HG02623 (cell line): ENCODE results near the gene ADAMTS12.
A peak's percentile ranks its signal among the peaks of the same experiment; 100 is the strongest.
"Not testable (repeated sequence)": the region's sequence is repeated elsewhere in the genome, so short reads cannot be mapped to it uniquely, and the experiment has no call there.

Source experiments
- ATAC-seq: cut with Tn5 transposase; IDR thresholded peaks from one replicate; pipeline ENCODE4 v1.9.1; 2021; ENCODE audit warnings: moderate library complexity; ENCODE audit not compliant: unreplicated experiment

Gene ADAMTS12

DNA sequence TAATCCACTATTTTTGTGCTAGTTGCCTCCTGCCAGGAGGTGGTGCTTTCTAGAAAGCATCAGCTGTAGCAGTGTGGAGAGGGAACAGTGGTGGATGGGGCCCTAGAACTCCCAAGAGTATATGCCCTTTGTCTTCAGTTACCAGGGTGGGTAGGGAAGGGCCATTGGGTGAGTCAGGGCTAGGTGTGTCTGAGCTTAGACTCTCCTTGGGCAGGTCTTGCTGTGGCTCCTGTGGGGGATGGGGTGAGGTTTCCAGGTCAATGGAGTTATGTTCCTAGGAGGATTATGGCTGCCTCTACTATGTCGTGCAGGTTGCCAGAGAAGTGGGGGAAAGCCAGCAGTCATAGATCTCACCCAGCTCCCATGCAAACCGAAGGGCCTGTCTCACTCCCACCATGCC lies 11.3 kb upstream of the ADAMTS12 start:
- ATAC-seq: no peak

DNA sequence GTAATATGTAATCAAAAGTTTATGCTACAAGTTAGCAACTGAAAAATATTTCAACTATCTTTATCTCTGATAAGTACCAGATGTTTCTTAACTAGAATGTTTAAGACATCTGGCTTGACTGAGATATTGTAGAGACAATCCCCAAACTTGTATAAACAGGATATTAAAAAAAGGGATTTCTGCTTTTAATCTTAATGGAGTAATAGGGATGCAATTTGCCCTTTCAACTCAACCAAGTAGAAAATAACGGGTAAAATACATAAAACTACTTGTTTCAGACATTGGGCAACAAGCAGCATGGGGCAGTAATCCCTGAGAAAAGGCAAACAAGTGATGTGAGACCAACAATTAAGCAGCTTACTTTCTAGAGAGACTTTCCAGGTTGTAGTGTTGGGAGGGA lies 9.4 kb upstream of the ADAMTS12 start:
- ATAC-seq: no peak

DNA sequence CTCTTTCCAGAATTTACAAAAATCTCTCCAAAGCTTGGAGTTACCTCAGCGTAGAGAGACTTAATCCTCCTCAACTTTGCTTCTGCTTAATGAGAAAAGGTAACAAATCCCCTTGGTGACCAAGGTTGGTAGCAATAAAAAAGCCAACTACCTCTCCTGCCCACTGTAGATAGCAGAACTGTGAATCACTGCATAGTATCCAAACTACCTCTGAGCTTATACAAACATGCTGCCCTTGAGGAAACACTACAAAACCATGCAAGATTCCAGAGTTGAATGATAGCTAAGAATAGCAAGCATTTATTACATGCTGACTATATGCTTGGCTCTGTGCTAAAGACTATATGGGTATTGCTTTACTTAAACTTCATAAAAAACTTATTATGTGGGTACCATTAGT lies 2.8 kb upstream of the ADAMTS12 start:
- no peak for ATAC-seq

DNA sequence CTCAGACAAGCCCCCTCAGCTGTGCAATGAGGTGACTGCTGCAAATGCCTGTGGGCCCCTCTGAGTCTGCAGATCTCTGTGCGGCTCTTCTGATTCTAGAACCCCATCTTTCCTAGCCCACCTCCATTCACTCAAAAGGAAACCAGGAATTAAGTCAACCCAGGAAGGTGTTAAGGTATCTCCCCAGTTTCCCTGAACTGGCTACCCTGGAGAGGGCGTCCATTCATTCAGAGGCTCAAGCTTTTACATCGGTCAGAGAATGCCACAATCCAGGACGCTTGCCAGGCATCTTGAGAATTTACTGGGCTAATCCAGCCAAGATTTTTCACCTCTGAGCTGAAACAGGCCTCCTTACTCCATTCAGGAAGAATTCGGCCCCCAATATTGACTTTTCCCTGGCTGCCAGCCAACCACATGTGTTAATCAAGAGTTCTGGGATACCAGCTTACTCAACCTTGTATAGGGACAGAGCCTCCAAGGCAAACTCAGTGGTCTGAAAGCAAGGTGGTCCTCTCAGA lies 889 bp upstream of the ADAMTS12 start:
- no peak for ATAC-seq

DNA sequence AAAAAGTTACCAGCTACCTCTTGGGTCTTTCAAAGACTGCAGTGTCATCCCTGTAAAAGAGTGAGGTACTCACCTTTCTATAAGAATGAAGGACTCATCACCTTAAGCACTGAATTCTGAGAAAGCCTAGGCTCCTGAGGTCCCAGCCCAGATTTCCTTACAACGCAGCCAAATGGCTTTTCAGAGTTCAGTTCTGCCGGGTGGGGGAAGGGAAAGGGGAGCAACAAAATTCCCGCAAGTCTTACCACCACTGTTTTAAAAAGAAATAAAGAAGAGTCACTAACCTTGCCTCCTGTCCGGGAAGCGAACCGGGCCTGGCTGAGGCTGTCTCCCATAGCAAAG lies 373 bp downstream of the ADAMTS12 start:
- no peak for ATAC-seq

DNA sequence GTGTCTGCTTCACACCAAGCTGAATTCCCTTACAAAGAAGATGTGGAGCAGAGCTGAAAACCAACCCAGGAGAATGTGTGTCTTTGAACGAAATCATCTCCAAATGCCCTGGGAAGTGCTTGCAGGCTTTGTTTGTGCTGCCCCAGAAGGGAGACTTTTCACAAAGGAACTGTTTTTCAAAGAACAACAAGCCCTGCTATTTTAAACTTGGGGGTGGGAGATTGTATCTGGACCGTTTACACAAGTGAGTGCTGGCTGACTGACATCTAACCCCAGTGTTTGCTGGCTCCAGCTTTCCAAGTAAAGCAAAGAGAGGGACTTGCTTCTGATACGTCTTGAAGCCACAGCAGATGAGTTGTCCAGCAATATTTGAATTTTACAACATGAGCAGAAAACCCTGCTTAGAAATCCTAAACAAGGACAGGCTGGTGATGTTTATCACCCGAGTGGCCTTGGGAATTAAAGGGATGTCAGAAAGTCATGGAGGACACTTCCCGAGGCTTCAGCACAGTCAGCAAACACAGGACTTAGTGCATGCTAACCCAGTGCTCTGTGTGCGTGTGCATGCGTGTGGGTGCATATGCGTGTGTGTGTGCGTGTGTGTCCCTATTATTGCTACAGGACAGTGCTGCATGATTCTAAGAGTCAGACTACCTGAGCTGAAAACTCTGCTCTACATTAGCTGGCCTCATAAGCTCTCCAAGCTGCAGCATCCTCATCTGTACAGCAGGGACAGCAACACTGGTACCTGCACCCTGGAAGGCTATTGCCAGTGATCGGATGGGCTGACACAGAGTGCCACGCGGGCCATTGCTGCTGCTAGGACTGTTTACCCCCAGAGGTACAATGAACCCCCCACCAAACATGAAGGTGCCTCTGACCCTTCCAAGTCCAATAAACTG lies 1.4 kb downstream of the ADAMTS12 start:
- ATAC-seq: no peak

DNA sequence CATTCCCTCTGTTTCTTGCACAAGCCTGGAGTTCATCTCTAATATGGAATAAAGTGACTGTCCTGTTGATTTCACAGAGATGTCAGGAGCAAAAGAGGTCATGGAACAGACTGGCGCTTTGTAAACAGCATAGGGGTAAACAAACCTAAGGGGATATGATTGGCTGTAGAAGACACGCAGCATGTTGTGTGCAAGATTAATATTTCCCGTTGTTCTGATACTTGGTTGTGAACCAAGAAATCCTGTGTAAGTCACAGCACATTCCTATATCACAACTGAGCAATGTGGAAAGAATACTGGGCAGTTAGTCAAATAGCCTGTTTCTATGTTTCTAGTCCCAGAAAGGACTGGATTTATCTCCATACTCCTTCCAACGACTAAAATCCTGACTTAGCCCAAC lies 3.2 kb downstream of the ADAMTS12 start:
- ATAC-seq: no peak

DNA sequence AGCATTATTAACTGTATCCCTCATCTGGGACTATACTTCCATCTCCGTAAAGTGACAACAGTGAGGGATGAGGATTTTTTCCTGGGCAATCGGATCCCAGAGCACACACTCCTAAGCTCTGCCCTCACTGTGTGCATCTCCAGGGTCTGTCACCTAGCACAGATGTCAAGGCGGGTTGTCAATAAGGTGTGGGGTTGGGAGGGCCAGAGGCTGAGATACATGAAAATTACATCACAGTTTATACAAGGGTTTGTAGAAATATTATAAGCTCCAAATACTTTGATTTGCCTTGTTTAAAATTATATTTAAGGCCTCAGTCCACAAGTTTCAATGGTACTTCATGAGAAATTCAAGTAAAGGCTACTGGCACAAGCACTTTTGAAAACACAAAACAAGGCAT lies 4.5 kb downstream of the ADAMTS12 start:
- no peak for ATAC-seq

DNA sequence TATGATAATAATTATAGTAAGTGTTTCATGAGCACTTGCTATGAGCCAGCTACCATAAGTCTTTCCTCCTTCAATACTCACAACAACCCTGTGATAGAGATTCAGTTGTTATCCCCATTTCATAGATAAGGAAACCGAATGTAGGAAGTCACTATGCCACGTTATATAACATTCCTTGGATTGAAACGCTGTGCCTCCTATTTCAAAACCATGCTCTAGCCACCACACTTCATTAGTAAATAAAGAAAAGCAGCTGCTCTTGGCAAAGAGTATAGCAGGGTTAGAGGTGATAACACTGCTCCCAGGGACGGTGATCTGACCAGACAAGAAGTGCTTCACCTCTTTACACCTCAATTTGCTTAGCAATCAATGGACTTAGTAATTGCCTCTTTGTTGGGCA lies 5.5 kb downstream of the ADAMTS12 start:
- no peak for ATAC-seq

DNA sequence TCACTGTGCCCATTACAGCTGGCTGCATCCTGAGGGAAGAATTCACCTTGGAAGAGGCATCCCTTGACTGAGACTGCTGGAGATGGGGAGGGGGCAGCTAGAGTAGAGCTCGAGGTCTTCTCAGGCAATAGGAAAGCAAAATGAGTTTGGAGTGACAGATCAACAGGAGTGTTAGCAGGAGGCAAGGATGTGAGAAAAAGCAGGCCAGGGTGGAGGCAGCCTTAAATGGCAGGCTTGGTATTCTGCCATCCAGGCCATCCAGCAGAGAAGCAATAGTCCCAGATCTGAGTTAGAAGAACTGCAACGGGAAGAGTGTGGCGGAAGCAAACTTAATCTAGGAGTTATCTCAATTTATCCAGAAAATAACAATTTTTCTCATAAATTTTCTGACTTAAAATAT lies 6.1 kb downstream of the ADAMTS12 start:
- no peak for ATAC-seq

DNA sequence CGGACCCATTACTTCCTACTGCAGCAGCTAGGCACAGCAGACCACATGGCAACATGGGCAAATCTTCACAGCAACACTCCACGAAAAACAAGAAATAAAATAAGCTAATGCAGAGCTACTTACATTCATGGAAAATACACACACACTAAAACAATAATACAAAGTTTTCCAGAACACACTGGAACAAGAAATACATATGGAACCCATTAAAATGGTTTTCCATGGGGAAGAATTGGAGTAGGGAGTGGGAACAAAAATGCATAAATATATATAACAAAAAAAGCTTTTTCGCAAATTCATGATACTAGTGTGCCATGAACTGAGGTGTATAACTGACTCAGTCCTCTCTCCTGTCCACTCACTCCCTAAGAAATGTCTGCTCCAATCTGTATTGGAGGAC lies 8.3 kb downstream of the ADAMTS12 start:
- ATAC-seq: no peak

DNA sequence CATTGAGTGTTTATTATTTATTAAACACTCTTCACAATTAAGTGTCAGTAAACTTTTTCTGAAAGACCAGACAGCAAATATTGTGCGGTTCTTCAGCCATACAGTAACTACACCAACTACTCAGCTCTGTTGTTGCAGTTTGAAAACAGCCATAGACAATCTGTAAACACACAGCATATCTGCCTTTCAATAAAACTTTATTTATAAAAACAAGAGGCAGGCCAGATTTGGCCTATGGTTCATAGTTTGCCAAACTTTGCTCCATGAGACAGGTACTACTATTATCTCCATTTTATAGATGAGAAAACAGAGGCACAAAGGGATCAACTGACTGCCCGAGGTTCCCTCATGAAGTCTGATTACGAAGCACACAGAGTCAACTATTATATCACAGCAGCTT lies 11.5 kb downstream of the ADAMTS12 start:
- ATAC-seq: no peak

DNA sequence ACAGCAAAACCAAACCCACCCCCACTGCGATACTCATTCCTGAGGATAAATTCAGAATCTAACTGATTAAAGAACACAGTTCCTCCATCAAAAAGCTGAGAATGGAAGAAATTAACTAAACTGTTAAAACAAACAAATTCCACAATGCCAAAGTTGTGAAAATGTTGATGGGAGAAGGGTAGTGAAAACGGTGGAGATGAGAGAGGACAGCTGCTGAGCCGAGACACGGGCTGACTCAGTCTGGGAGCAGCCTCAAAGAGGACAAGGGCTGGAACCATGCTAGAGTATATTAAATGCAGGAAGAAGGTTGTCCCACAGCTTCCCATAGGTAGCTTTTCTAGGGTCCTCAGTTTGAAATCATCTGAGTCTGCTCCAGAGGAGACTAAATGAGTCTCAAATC lies 14.3 kb downstream of the ADAMTS12 start:
- ATAC-seq: no peak

DNA sequence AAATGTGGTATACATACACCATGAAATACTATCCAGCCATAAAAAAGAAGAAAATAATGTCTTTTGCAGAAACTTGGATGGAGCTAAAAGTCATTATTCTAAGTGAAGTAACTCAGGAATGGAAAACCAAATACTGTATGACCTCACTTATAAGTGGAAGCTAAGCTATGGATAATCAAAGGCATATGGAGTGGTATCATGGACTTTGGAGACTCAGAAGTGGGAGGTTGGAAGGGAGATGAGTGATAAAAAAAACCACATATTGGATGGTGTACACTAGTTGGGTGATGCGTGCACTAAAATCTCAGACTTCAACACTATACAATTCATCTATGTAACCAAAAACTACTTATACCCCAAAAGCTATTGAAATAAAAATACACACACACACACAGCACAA lies 24.5 kb downstream of the ADAMTS12 start:
- ATAC-seq: no peak

DNA sequence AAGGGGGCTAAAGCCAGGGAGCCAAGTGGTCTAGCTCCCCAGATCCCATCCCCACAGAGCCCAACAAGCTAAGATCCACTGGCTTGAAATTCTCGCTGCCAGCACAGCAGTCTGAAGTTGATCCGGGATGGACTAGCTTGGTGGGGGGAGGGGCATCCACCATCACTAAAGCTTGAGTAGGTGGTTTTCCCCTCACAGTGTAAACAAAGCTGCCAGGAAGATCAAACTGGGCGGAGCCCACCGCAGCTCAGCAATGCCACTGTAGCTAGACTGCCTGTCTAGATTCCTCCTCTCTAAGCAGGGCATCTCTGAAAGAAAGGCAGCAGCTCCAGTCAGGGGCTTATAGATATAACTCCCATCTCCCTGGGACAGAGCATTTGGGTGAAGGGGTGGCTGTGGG lies 32.6 kb downstream of the ADAMTS12 start:
- not testable (repeated sequence) for ATAC-seq

DNA sequence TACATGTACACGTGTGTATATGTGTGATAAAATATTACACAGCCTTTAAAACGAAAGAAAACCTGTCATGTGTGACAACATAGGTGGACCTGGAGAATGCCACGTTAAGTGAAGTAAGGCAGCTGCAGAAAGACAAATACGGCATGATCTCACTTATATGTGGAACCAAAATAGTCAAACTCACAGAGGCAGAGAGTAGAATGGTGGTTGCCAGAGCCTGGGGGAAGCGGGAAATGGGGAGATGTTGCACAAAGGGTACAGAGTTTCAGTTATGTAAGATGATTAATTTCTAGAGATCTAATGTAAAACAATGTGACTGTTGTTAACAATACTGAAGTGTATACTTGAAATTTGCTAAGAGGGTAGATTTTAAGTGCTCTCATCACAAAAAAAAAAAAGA lies 34.8 kb downstream of the ADAMTS12 start:
- peak; percentile 31 for ATAC-seq

DNA sequence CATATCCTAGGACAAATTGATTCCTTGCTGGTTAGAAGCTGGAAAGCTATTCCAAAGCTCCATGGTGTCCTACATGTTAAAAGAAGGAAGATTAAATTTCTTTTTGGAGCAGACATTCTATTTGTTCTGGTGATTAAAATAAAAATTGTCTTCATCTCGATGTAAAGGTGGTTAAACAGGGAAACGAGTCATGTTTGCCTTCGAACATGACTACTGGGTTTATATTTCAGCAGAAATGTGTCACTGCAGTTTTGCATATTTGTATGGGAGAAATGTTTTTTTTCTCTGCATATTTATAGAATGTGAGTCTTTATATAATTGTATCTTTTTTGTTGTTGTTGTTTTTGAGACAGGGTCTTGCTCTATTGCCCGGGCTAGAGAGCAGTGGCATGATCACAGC lies 36.4 kb downstream of the ADAMTS12 start:
- no peak for ATAC-seq

DNA sequence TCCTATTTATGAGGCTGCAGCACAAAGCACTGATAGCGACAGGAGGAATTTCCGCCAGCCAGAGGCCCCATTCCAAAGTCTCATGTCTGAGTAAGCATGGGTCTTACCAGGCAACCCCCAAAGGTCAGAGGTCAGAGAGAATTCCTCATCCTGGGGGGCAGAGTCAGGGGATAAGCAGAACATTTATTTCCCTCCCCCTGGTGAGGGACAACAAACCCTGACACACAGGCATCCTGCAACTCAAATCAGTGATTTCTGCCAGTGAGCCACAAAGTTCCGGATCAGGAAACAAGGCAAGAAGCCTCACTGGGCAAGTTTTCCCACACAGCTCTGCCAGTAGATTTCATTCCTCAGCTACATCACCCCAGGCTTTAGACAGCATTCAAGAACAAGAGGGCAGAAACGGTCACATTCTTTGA lies 37.0 kb downstream of the ADAMTS12 start:
- no peak for ATAC-seq

DNA sequence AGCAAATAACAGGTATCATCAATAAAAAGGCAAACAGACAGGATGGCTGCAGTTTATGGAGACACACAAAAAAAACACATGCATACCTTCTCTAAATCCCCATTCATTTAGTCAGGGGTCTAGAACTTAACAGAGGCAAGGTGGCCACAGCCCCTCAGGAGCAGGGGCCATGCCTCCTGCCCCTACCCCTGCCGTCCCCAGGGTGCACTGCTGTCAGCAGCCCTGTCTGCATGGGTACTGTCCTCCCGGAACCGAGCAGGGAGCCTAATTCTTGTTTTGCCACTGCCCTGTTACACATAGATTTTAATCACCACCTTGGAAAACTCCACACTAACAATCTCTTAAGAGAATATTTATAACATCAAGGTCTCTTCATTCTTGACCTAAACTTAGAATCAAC lies 39.0 kb downstream of the ADAMTS12 start:
- no peak for ATAC-seq

DNA sequence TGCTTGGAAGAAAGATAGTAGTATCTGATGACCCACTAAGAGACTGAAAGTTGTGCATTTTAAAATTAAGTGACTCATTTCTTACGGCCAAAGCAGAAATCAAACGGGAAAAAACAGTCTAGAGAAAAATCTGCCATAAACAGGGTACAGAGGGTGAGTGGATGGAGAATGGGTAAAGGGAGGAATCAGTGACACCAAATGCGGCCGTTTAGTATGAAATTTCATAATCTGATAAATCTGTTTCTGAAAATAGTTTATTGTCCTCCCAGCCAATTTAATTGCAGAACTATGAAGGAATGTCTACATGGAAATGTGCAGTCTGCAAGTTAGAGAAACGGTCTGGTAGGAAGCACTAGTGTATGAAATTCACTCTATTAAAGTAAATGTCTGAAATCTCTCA lies 39.5 kb downstream of the ADAMTS12 start:
- no peak for ATAC-seq

DNA sequence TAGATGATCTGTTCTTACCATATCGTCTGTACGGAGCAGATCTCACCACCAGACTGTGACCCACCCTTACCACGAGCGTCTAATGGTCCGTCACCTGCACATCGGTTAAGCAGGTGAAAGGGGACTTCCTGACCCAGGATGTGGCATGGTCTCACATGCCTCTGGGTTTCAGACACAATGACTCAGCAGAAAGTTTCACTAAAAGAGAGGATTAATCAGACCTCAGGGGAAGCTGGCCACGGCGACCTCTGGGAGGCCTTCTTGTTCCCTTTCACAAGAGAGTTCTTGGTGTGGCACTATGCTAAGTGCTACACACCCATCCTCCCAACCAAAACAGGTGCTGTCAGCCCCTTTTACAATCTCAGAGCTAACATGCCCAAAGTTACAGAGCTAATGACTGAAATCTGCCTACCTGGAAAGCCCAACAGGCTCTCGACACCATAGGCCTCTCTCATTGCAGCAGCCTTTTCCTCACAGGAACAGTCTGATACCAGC lies 41.6 kb downstream of the ADAMTS12 start:
- peak; percentile 92 for ATAC-seq

DNA sequence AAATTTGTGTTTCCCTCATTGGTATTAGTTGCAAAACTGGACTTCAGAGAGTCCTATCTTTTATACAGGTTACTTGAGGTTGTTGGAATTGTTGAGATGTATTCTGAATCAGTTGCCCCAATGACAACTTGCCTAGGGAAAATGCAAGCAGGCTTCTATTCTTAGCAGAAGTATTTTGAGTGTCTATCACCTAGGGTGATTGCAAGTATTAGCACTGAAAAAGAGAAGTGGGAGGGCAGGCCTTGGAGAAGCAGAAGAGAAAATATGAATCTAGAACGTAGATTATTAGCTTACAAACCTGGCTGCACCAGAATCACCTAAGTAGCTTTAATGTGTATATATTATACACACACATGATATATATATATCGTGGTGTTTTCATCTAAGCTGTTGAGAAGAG lies 43.2 kb downstream of the ADAMTS12 start:
- ATAC-seq: peak; percentile 27

DNA sequence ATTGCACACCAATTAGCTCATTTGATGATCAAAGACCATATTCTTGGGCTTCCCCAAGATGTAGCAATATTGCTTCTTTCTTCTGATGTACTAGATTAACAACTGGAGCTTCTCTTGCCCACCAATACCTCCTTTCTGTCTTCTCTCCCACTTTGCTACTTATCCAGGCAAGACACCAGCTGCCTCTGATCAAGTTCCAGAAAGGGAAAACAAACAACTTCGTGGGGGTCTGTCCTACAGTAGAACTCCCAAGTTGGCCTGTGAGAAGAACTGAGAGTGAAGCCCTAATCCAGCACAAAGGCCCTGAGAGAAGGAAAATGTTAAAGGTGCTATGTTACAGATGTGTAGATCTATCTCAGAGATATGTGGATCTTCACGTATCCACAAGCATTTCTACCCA lies 44.9 kb downstream of the ADAMTS12 start:
- ATAC-seq: no peak
